Measurements from ENCODE around the gene XBP1. TPM values are rescaled to one million over a fixed set of nuclear protein-coding genes. Genes with fewer than 3 reads are reported as not detected.
A peak's percentile ranks its signal among the peaks of the same experiment; 100 is the strongest.

Gene XBP1
- total and polyA plus RNA-seq, 2 of the 13 experiments (the other 11 are each of a cell fraction or from before 2014, with no cell fraction given) = 416 to 427 TPM

DNA sequence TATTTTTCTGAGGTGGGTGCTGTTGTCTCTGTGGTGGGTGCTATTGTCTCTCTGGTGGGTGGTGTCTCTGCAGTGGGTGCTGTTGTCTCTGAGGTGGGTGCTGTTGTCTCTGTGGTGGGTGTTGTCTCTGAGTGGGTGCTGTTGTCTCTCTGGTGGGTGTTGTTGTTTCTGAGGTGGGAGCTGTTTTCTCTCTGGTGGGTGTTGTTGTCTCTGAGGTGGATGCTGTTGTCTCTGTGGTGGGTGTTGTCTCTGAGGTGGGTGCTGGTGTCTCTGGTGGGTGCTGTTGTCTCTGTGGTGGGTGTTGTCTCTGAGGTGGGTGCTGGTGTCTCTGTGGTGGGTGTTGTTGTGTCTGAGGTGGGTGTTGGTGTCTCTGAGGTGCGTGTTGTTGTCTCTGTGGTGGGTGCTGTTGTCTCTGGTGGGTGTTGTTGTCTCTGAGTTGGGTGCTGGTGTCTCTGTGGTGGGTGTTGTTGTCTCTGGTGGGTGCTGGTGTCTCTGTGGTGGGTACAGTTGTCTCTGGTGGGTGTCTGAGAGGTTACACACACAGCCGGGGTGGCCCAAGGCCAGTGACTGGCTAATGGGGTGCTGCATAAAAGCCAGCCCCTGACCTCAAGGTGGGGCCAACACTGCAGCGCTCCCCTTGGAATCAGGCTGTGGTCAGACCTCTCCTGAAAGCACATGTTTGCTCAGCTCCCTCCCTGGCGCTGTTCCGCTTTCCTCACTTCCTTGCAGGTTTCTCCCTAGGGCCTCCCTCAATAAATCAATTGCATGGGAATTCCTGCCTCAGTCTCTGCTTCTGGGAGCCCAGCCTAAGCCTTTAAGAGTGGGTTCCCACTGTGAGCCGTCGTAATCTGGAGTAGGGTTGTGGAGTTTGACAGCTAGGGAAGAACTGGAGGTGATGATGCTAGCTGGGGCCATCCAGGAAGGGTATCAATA is 31.0 kb upstream of the XBP1 start:
- H3K27ac ChIP-seq (ENCODE audit: extremely low read length, insufficient read depth, low read length) = peak overlapping the region; percentile 31
- H3K9me3 ChIP-seq (ENCODE audit: low read length) = no peaks in the 10 kb centered on the region
- FAIRE-seq (no peak), ATAC-seq (peak; percentile 12; the same call in 1 of the 3 replicates), DNase-seq (ENCODE audit: low spot score) (no peak)
- no peak overlapping the region for H3K4me3 ChIP-seq (replicated peaks in 1 of 3; ENCODE audit: insufficient read depth in 1 of 3, low read depth in 2 of 3, low read length in 3 of 3)
- in situ Hi-C loops (cut with HindIII; ENCODE audit: extremely low pct_ligation_motif_present, low pct_unique_long_range_greater_than_20kb) = no loop called here
- H3K4me2 ChIP-seq (ENCODE audit: low read depth, low read length) = no peak overlapping the region
- H4K20me1 ChIP-seq (ENCODE audit: insufficient read depth, low read length) = no peaks in the 10 kb centered on the region
- peak overlapping the region; percentile 16; the same call in 1 of the 2 replicates for H3K9ac ChIP-seq (ENCODE audit: insufficient read depth, low read depth, low read length)
- H3K4me1 ChIP-seq (ENCODE audit: insufficient read depth, low read length) = peaks cover 32% of the 10 kb centered on the region
- no peak overlapping the region for H2AFZ ChIP-seq (ENCODE audit: low read length)
- no peaks in the 10 kb centered on the region for H3K27me3 ChIP-seq (ENCODE audit: control insufficient read depth in 1 of 2, insufficient read depth in 2 of 2, low read length in 2 of 2)
- no peaks in the 10 kb centered on the region for H3K36me3 ChIP-seq (replicated peaks in 1 of 2; ENCODE audit: control insufficient read depth in 1 of 2, insufficient read depth in 2 of 2, low read length in 2 of 2)
- ChIA-PET POLR2A (interaction anchor here (1.2 to 2.2 kb wide), 2 partner anchors 17 to 31 kb away, joined by 3 to 6 read pairs; partner anchors contain the start of gene XBP1), CTCF (ENCODE audit: low intra/inter-chr PET ratio, low total read pairs) (no interaction called here)
- BruUV-seq (replicated peaks) = no TSS peak
- no peaks in the 10 kb centered on the region for H3K79me2 ChIP-seq (ENCODE audit: insufficient read depth, low read length)
- WGBS (ENCODE audit: low lambda C conversion rate) = 86% methylated on average over 5 of the region's 7 CpGs
- intact Hi-C loops (cut with micrococcal nuclease; ENCODE audit: unreplicated experiment) = no loop called here
- TF ChIP-seq, protein P1, sequence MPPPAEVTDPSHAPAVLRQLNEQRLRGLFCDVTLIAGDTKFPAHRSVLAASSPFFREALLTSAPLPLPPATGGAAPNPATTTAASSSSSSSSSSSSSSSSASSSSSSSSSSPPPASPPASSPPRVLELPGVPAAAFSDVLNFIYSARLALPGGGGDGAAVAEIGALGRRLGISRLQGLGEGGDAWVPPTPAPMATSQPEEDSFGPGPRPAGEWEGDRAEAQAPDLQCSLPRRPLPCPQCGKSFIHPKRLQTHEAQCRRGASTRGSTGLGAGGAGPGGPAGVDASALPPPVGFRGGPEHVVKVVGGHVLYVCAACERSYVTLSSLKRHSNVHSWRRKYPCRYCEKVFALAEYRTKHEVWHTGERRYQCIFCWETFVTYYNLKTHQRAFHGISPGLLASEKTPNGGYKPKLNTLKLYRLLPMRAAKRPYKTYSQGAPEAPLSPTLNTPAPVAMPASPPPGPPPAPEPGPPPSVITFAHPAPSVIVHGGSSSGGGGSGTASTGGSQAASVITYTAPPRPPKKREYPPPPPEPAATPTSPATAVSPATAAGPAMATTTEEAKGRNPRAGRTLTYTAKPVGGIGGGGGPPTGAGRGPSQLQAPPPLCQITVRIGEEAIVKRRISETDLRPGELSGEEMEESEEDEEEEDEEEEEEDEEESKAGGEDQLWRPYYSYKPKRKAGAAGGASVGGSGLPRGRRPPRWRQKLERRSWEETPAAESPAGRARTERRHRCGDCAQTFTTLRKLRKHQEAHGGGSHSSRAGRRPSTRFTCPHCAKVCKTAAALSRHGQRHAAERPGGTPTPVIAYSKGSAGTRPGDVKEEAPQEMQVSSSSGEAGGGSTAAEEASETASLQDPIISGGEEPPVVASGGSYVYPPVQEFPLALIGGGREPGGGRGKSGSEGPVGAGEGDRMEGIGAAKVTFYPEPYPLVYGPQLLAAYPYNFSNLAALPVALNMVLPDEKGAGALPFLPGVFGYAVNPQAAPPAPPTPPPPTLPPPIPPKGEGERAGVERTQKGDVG (CRISPR knock-in tag; IDR thresholded peaks at IDR 0.05; ENCODE audit: borderline replicate concordance) = peak; percentile 60; the same call in 1 of the 2 replicates
- TF ChIP-seq, protein P2, sequence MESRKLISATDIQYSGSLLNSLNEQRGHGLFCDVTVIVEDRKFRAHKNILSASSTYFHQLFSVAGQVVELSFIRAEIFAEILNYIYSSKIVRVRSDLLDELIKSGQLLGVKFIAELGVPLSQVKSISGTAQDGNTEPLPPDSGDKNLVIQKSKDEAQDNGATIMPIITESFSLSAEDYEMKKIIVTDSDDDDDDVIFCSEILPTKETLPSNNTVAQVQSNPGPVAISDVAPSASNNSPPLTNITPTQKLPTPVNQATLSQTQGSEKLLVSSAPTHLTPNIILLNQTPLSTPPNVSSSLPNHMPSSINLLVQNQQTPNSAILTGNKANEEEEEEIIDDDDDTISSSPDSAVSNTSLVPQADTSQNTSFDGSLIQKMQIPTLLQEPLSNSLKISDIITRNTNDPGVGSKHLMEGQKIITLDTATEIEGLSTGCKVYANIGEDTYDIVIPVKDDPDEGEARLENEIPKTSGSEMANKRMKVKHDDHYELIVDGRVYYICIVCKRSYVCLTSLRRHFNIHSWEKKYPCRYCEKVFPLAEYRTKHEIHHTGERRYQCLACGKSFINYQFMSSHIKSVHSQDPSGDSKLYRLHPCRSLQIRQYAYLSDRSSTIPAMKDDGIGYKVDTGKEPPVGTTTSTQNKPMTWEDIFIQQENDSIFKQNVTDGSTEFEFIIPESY (CRISPR knock-in tag; IDR thresholded peaks at IDR 0.05) = peak; percentile 92
- TF ChIP-seq ZNF296 (CRISPR knock-in tag; conservative IDR thresholded peaks at IDR 0.05) (no peak), TBP (CRISPR knock-in tag; IDR thresholded peaks at IDR 0.05) (no peak), ZMYM3 (CRISPR knock-in tag; IDR thresholded peaks at IDR 0.05) (0 out of 2 replicates have a peak, but pooled peaks have one; percentile 16), STAG1 (CRISPR knock-in tag; IDR thresholded peaks at IDR 0.05) (peak; percentile 40), ZNF768 (CRISPR knock-in tag; IDR thresholded peaks at IDR 0.05) (peak; percentile 36; the same call in 1 of the 2 replicates), ZKSCAN5 (CRISPR knock-in tag; IDR thresholded peaks at IDR 0.05) (peak; percentile 78; the same call in 1 of the 2 replicates), ZNF891 (CRISPR knock-in tag; IDR thresholded peaks at IDR 0.05) (0 out of 2 replicates have a peak, but pooled peaks have one; percentile 22)
- TF ChIP-seq, protein P3, sequence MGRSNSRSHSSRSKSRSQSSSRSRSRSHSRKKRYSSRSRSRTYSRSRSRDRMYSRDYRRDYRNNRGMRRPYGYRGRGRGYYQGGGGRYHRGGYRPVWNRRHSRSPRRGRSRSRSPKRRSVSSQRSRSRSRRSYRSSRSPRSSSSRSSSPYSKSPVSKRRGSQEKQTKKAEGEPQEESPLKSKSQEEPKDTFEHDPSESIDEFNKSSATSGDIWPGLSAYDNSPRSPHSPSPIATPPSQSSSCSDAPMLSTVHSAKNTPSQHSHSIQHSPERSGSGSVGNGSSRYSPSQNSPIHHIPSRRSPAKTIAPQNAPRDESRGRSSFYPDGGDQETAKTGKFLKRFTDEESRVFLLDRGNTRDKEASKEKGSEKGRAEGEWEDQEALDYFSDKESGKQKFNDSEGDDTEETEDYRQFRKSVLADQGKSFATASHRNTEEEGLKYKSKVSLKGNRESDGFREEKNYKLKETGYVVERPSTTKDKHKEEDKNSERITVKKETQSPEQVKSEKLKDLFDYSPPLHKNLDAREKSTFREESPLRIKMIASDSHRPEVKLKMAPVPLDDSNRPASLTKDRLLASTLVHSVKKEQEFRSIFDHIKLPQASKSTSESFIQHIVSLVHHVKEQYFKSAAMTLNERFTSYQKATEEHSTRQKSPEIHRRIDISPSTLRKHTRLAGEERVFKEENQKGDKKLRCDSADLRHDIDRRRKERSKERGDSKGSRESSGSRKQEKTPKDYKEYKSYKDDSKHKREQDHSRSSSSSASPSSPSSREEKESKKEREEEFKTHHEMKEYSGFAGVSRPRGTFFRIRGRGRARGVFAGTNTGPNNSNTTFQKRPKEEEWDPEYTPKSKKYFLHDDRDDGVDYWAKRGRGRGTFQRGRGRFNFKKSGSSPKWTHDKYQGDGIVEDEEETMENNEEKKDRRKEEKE (IDR thresholded peaks at IDR 0.05) = no peak
- TF ChIP-seq, protein P4, sequence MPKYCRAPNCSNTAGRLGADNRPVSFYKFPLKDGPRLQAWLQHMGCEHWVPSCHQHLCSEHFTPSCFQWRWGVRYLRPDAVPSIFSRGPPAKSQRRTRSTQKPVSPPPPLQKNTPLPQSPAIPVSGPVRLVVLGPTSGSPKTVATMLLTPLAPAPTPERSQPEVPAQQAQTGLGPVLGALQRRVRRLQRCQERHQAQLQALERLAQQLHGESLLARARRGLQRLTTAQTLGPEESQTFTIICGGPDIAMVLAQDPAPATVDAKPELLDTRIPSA (CRISPR knock-in tag; IDR thresholded peaks at IDR 0.05; ENCODE audit: borderline replicate concordance) = no peak
- TF ChIP-seq, protein P5, sequence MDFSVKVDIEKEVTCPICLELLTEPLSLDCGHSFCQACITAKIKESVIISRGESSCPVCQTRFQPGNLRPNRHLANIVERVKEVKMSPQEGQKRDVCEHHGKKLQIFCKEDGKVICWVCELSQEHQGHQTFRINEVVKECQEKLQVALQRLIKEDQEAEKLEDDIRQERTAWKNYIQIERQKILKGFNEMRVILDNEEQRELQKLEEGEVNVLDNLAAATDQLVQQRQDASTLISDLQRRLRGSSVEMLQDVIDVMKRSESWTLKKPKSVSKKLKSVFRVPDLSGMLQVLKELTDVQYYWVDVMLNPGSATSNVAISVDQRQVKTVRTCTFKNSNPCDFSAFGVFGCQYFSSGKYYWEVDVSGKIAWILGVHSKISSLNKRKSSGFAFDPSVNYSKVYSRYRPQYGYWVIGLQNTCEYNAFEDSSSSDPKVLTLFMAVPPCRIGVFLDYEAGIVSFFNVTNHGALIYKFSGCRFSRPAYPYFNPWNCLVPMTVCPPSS (IDR thresholded peaks at IDR 0.05) = no peak

Data from HepG2 (cell line).